GM06990 (cell line): ENCODE results near the gene TRIM29.

Source experiments
- DNase-seq: peaks from one replicate; pipeline ENCODE4 v3.0.0-alpha.2; 2011; ENCODE audit not compliant: insufficient read length; ENCODE audit errors: extremely low read depth
- H3K27me3 ChIP-seq: replicated peaks from 2 replicates; pipeline ENCODE4 v1.6.0; 2011; ENCODE audit warnings: low read length; ENCODE audit not compliant: control insufficient read depth, insufficient read depth
- H3K36me3 ChIP-seq: 2 replicates; pipeline ENCODE4 v1.5.1; 2011; ENCODE audit warnings: low read length; ENCODE audit not compliant: control insufficient read depth, insufficient read depth
- H3K4me3 ChIP-seq: replicated peaks from 2 replicates; pipeline ENCODE4 v1.5.1; 2011; ENCODE audit warnings: low read depth, mild to moderate bottlenecking, control low read depth, low read length
- TF ChIP-seq, protein P1 (sequence below): IDR thresholded peaks from 2 replicates; pipeline ENCODE4 v1.5.1; 2011; ENCODE audit warnings: low read length, control low read depth, mild to moderate bottlenecking, inconsistent platforms; ENCODE audit not compliant: insufficient read depth, poor library complexity, severe bottlenecking

Gene TRIM29

DNA sequence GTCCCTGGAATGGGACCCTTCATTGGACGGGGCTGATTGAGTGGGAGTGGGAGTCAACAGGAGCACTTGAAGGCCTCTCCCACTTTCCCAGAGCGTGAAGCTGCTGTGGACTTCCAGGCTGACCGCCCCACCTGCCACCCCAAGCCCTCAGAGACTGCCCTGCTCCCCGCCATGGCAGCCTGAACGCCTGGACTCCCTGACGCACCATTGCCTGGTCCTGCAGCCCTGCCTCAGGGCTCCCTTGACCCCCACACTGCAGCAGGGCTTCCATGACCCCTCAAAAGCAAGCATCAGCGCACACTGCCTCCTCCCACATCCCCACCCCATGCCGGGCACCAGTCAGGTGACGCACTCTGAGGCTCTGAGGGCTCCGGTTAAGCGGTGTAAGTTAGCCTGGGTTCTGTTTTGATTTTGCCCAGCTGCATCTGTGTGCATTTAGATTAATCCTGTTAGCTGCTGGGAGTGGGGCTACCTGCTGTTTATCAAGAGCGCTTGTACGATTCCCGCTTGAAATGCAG, 39.4 kb downstream of the TRIM29 start:
- Histone ChIP-seq H3K36me3 (no peaks in the 10 kb centered on the region), H3K27me3 (peaks cover 10% of the 10 kb centered on the region), H3K4me3 (no peak overlapping the region)
- TF ChIP-seq, protein P1, sequence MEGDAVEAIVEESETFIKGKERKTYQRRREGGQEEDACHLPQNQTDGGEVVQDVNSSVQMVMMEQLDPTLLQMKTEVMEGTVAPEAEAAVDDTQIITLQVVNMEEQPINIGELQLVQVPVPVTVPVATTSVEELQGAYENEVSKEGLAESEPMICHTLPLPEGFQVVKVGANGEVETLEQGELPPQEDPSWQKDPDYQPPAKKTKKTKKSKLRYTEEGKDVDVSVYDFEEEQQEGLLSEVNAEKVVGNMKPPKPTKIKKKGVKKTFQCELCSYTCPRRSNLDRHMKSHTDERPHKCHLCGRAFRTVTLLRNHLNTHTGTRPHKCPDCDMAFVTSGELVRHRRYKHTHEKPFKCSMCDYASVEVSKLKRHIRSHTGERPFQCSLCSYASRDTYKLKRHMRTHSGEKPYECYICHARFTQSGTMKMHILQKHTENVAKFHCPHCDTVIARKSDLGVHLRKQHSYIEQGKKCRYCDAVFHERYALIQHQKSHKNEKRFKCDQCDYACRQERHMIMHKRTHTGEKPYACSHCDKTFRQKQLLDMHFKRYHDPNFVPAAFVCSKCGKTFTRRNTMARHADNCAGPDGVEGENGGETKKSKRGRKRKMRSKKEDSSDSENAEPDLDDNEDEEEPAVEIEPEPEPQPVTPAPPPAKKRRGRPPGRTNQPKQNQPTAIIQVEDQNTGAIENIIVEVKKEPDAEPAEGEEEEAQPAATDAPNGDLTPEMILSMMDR: no peak
- no peak for DNase-seq

DNA sequence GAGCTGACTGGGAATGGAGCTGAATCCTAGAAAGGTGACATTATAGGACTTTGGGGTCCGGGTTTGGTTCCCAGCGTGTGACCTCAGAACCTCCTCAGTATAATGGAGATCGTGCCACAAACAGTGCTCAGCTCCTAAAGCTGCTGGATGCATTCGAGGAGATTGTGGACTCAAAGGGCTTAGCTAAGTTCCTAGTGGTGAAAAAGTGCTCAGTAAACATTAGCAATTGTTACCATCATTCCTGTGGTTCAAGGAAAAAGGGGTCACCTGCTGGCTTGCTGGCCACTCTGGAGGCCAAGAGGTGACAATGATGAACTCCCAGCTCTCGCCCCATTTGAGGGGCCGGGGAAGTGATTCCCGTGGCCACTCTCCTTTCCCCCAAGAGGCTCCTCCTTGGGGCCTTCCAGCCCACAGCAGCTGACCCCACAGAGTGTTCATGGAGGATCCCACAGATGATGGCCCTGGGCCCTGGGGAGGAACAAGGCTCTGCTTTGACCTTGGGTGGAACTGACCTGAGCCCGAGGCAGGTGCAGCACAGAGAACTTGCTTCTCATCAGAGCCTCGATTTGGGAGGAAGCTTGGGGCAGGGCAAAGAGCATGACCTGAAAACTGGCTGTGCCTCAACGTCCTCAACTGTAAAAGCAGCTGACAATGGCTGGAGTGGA, 40.1 kb downstream of the TRIM29 start:
- TF ChIP-seq, protein P1: no peak
- Histone ChIP-seq H3K27me3 (peaks cover 10% of the 10 kb centered on the region), H3K4me3 (no peak overlapping the region), H3K36me3 (no peaks in the 10 kb centered on the region)
- no peak for DNase-seq

DNA sequence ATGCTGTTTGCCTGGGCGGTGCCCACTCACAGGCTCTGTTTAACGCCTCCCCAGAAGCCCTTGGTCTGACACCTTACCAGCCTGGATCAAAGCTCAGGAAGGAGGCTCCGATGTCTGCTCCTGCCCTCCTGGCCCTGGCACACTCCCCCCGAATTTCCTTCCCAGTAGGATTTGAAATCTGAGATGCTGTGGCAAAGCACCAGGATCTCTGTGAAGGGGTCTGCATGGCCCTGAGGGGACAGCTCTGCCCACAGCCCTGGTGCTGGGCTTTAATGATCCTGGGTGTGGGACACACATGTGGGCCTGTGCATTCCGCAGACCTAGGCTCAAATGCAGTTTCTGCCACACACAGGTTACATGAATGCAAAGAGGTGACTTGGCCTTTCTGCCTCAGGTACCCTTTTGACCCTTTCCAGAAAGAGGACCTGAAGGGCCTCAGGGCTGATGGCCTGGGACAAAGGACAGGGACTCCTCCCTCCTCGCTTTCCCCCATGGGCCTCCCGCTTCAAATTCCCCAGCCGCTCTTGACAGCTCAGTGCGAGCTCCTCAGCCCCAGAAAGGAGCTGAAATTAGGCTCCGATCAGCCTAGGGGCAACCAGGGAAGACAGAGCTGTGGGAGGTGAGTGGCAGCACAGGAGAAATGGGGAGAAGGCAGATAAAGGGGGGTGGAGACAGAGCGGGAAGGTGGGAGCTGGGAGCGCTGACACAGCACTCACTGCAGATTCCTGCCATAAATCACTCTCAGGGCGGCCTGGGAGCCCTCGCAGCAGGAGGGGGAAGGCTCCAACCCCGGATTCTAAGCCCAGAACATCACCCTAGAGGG, 41.3 kb downstream of the TRIM29 start:
- DNase-seq: no peak
- no peak overlapping the region for H3K4me3 ChIP-seq

DNA sequence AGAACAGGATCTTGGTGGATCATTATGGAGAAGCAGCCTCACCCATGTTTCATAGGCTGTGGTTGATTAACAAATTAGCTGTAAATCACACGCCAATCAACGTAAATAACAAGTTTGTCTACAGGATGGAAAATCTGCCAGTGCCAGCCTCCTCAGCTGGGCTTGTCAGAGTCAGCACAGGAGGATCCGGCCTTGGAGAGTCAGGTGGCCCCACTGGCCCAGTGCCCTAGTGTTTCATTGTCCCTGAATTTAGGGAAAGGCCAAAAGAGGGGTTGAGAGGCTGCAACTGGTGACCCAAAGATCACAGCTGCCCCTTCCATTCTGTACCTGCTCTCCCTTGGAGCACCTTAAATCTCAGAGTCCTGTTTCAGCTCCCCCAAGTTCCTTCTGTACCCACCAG, 42.4 kb downstream of the TRIM29 start:
- Histone ChIP-seq H3K27me3 (peaks cover 8% of the 10 kb centered on the region), H3K36me3 (no peaks in the 10 kb centered on the region)

More for the DNA sequence above, 41.3 kb downstream of the TRIM29 start:
- H3K36me3 ChIP-seq: no peaks in the 10 kb centered on the region
- peaks cover 10% of the 10 kb centered on the region for H3K27me3 ChIP-seq
- TF ChIP-seq, protein P1: no peak

DNA sequence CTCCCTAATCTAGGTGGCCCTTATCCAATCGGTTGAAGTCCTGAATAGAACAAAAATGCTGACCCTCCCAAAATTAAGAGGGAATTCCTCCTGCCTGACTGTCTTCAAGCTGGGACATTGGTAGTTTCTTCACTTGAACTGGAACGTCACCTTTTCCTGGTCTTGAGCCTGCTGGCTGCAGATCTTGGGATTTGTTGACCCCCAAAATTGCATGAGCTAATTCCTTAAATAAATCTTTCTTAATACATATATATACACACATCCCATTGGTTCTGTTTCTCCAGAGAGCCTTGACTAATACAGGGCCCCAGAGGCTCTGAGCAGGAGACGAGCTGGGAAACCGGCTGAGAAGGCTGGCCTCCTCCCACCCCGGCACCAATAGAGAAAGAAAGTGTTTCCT, 46.2 kb downstream of the TRIM29 start:
- DNase-seq: no peak
- H3K4me3 ChIP-seq: no peak overlapping the region
- peaks cover 5% of the 10 kb centered on the region for H3K27me3 ChIP-seq
- no peaks in the 10 kb centered on the region for H3K36me3 ChIP-seq
- TF ChIP-seq, protein P1: no peak

More for the DNA sequence above, 42.4 kb downstream of the TRIM29 start:
- no peak overlapping the region for H3K4me3 ChIP-seq
- TF ChIP-seq, protein P1: no peak
- DNase-seq: no peak
